ENCODE data around the gene ZC3H12A. TPM values are rescaled to one million over a fixed set of nuclear protein-coding genes. Genes with fewer than 3 reads are reported as not detected.

ZC3H12A gene
- total and polyA plus RNA-seq, 10 of the 15 experiments (the other 5 are each of a cell fraction or from before 2014, with no cell fraction given): 0.35 to 30.2 (median 13.8) TPM

GRCh38 chr1:37474046-37474696, at the start of gene ZC3H12A (continued):
- TF ChIP-seq POLR2AphosphoS2 (IDR thresholded peaks at IDR 0.05; ENCODE audit: low read depth, low read length): peak; percentile 97
- TF ChIP-seq ETV6 (conservative IDR thresholded peaks at IDR 0.05 in 1 of 2, IDR thresholded peaks at IDR 0.05 in 1 of 2; ENCODE audit: borderline replicate concordance in 1 of 2, low read depth in 1 of 2): no peak
- TF ChIP-seq SP1 (IDR thresholded peaks at IDR 0.05; ENCODE audit: low read depth, low read length): peak; percentile 73
- no peak for TF ChIP-seq USF2 (IDR thresholded peaks at IDR 0.05; ENCODE audit: borderline replicate concordance, low read depth, low read length)
- TF ChIP-seq CREM (IDR thresholded peaks at IDR 0.05; ENCODE audit: low read depth): peak; percentile 23; the same call in 1 of the 2 replicates
- TF ChIP-seq ZNF217 (IDR thresholded peaks at IDR 0.05): peak; percentile 78; the same call in 1 of the 2 replicates
- peak; percentile 87 for TF ChIP-seq LARP7 (IDR thresholded peaks at IDR 0.05)
- peak; percentile 74; the same call in 1 of the 2 replicates for TF ChIP-seq RB1 (IDR thresholded peaks at IDR 0.05; ENCODE audit: borderline replicate concordance)
- TF ChIP-seq ASH2L (IDR thresholded peaks at IDR 0.05; ENCODE audit: borderline replicate concordance, low read depth): no peak
- peak; percentile 61; the same call in 1 of the 2 replicates for TF ChIP-seq IKZF1 (conservative IDR thresholded peaks at IDR 0.05)
- no peak for TF ChIP-seq RUNX3 (IDR thresholded peaks at IDR 0.05; ENCODE audit: low read length)
- TF ChIP-seq SRF (IDR thresholded peaks at IDR 0.05; ENCODE audit: low read depth in 2 of 2, low read length in 2 of 2): 0 out of 4 replicates have a peak, but pooled peaks have one; percentile 9 to 10
- peak; percentile 81; the same call in 1 of the 2 replicates for TF ChIP-seq ZNF207 (IDR thresholded peaks at IDR 0.05; ENCODE audit: borderline replicate concordance)
- 0 out of 2 replicates have a peak, but pooled peaks have one; percentile 73 for TF ChIP-seq STAT1 (conservative IDR thresholded peaks at IDR 0.05)
- peak; percentile 87 for TF ChIP-seq YY1 (IDR thresholded peaks at IDR 0.05; ENCODE audit: low read depth, low read length)
- TF ChIP-seq PAX5 (IDR thresholded peaks at IDR 0.05; ENCODE audit: borderline replicate concordance, low read depth, low read length): 0 out of 2 replicates have a peak, but pooled peaks have one; percentile 10
- no peak for TF ChIP-seq RAD21 (IDR thresholded peaks at IDR 0.05; ENCODE audit: insufficient read depth, low read depth, low read length)
- peak; percentile 77; the same call in 1 of the 2 replicates for TF ChIP-seq TCF12 (IDR thresholded peaks at IDR 0.05; ENCODE audit: low read depth, low read length)
- no peak for TF ChIP-seq ZBTB4 (CRISPR knock-in tag; IDR thresholded peaks at IDR 0.05)
- TF ChIP-seq SMARCA5 (IDR thresholded peaks at IDR 0.05): 0 out of 2 replicates have a peak, but pooled peaks have one; percentile 73
- TF ChIP-seq PBX3 (IDR thresholded peaks at IDR 0.05; ENCODE audit: insufficient replicate concordance, low read depth, low read length): peak; percentile 22
- TF ChIP-seq CBFB (IDR thresholded peaks at IDR 0.05; ENCODE audit: low read depth): peak; percentile 62; the same call in 1 of the 2 replicates
- TF ChIP-seq POU2F2 (IDR thresholded peaks at IDR 0.05; ENCODE audit: borderline replicate concordance, low read depth, low read length): peak; percentile 96; the same call in 2 of the 3 replicates
- no peak for TF ChIP-seq PML (IDR thresholded peaks at IDR 0.05; ENCODE audit: low read length)
- TF ChIP-seq BHLHE40 (IDR thresholded peaks at IDR 0.05; ENCODE audit: borderline replicate concordance in 1 of 2, low read depth in 2 of 2, low read length in 1 of 2): peak in 1 of 2 experiments; percentile 72; a peak in 2 of 4 replicates
- TF ChIP-seq SMAD5 (IDR thresholded peaks at IDR 0.05; ENCODE audit: low read depth): peak; percentile 96
- peak; percentile 97 for TF ChIP-seq TCF3 (IDR thresholded peaks at IDR 0.05; ENCODE audit: borderline replicate concordance, insufficient read depth, low read depth, low read length)

Measured in GM12878 (cell line).